Epidermal melanocyte (primary cell): ENCODE measurements around the gene F10.
A peak's percentile ranks its signal among the peaks of the same experiment; 100 is the strongest.

ENCODE experiments used
- DNase-seq: peaks from one replicate; pipeline ENCODE4 v3.0.0; 2011; ENCODE audit warnings: low spot score; ENCODE audit not compliant: insufficient read length

The F10 gene

DNA sequence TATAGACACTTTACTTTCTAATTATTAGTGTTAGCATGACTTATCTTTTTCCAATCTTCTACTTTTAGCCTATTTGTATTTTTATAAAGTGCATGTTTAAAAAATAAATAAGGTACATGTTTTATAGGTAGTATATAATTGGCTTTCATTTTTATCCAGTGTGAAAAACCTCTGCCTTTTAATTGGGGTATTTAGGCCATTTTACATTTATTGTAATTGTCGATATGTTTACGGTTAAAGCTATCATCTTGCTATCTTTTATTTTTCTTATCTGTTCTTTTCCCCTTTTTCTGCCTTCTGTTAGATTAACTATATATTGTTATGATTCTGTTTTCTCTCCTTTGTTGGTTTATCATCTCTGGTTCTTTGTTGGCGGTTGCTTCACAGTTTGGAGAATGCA, 45.0 kb downstream of the F10 start:
- DNase-seq: no peak

GRCh38 chr13:113168211-113168610, 45.6 kb downstream of the F10 start:
- peak; percentile 76 for DNase-seq

DNA sequence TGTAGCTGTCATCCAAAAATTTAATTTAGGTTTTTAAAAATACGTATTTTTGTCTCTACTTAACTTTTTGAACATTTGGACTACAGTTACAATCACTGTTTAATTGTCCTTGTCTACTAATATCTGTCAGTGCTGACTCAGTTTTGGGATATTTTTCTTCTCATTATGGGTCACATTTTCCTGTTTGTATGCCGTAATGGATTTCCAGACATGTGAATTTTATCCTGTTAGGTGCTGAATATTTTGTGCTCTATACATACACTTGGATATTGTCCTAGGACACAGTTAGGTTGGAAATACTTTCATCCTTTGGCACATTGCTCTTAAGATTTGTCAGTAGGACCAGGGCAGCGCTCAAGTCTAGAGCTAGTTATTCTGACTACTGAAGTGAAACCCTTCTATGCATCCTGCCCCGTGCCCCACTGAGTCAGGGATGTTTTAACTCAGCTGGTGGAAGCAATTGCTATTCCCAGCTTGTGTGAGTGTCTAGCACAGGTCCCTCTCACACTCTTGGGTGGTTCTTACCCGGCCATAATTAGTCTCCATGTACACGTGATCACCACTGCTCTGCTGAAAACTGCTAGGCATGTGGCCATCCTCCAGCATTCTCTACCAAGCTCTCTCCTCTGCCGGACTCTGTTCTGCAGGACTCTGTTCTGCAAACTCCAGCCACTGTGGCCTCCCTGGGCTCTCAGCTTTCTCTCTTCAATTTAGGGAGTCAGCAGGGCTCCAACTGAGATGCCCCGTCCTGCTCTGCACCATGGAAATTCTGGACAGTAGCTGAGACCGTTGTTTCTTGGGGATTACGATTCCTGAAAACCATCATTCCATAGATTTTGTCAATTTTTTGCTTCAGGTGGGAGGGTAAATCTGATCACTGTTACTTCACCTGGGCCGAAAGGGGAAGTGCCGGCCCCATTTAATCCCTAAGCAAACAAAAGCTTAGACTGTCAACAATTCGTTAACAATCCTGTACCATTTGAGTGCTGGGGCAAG, 47.0 kb downstream of the F10 start:
- DNase-seq: no peak

- no peak for DNase-seq
Measured at GRCh38 chr13:113170511-113170910, 47.9 kb downstream of the F10 start.

GRCh38 chr13:113171250-113172125, 48.9 kb downstream of the F10 start:
- DNase-seq: no peak

DNA sequence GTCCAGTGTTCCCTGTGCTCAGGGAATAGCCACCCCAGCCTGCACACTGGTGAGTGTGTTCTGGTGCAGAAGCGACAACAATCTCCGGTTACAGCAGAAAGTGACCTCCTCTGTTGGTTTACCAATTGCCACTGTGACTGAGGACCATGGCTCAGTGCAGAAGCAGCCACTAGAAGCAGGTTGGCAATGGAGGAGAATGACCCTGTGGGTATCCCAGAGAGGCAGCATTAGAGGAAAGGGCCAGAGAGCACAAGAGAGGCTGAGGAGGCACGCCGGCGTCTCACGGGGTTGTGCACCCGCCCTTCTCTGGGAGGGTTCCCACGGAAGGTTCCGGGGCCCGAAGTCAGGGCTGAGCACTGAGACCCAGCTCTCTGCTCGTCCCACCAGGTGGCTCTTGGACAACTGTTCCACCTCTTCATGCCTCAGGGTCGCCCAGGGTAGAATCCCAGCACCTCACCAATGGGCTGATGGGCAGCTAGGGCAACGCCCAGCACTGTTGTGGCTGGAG, 49.9 kb downstream of the F10 start:
- DNase-seq: no peak

DNA sequence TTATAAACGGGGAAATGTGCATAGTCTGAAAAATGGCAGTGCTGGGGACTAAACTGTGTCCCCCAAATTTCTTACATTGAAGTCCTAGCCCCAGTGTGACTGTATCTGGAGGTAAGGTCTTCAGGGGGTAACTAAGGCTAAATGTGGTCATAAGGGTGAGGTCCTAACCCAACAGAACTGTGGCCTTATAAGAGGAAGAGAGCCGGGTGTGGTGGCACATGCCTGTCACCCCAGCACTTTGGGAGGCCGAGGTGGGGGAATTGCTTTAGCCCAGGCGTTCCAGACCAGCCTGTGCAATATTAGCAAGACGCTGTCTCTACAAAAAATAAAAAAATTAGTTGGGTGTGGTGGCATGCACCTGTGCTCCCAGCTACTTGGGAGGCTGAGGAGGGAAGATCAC, 53.7 kb downstream of the F10 start:
- no peak for DNase-seq

DNA sequence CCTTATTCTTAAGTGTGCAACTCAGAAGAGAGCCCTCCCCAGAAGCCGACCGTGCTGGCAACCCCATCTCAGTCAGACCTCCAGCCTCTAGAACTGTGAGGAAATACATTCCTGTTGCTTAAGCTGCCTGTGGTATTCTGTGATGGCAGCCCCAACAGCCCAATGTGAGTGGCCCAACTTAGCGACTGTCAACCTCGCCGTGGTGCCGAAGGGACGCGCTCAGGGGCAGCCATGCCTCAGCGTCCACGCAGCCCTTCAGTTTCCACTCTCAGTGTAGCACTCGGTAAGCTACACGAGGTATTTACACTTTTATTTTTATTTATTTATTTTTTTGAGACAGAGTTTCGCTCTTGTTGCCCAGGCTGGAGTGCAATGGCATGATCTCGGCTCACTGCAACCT, 54.2 kb downstream of the F10 start:
- DNase-seq: no peak

DNA sequence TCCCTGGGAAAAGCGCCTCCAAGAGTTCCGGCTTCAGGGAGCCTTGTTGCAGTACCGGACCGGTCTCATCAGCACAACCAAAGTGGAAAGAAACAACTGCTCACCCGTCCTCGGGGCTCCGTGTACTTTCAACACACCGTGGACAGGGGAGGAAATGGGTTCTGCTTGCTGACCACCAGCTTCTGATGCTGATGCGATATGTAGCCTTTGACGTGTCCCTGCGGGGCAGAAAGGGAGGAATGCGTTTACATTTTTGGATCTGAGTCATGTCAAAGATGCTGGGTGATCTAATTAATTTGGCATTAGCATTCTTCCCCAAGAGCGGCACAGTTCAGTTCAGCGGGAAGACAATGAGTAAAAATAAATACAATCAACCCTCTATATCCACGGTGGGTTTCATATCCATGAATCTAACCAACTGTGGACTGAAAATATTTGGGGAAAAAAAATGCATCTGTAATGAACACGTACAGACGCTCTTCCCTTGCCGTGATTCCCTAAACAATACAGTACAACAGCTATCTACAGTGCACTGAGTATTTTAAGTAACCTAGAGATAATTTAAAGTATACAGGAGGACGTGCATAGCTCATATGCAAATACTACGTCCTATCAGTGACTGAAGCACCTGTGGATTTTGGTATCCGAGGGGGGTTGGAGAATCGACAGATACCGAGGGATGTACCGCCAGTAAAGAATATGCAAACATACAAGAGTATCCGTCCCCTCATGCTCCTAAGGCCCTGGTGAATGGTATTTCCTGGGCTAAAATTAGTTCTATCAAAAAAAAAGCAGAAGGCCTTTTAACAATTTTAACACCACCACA, 55.7 kb downstream of the F10 start:
- DNase-seq: peak; percentile 68

DNA sequence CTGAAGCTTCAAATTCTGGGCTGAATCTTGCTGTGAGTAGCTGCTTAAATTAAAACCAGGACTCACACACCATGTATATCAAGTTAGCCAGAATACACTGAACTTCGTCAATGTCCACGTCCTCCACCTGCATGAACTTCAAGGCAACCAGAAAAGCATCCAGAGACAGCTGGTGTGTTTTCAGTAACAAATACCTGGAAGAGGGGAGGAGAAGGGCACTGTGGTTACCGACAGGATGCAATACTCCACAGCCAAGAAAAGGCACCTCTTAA, 56.2 kb downstream of the F10 start:
- DNase-seq: no peak

DNA sequence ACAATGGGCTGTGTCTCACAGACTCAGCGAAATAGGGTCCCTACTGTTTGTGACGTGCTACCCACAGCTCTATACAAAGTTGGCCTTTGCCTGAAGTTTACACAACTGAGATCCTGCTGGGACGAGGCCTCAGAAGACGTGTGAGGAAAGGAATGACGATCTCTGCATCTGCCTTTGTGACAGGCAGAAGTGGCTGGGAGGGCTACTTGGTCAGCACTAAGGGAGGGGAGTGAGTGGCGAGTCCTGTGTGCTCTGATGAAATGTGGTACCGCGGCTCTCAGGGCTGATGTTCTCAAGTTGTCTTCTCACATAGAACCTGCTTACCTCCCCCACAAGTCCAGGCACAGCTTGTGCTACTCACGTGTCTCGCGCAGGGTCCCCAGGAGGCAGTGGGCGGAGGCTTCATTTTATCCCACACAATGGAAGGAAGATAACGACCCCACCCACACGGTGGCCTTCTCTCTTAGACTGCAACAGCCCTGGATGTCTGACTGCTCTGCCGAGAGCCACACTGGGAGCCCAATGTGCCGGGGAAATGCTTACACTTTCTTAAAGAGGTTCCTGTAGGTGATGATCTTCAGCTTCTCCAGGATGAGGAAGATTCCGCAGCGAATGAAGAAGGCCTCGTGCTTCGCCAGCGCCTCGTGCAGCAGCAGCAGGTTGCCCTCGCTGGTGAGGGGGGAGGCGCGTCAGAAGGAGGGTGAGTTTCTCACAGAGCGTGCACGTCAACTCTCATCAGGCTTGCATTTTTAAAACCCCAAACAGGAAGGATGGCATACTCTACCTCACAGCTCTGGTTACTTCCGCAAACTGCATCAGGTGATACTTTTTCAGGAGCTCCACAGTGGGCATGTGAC, 57.0 kb downstream of the F10 start:
- DNase-seq: no peak

DNA sequence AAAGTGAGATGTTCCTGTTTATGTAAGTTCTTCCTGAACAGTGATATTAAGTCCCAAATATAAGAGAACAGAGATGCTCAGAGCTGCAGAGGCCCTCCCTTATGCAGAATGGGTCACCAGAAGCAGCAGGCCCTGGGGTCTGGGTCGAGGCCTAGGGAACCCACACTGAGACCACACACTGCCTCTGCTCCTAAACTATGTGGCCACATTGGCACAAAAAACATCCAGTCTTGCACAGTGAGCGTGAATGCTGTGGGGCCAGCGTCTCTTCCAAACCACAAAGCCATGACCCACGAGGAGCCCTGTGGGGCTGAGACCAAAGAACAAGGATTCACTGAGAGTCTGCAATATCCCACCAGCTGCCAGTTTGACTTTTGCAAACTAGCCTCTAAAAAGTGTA, 59.4 kb downstream of the F10 start:
- DNase-seq: no peak

GRCh38 chr13:113183450-113184129, 61.0 kb downstream of the F10 start:
- peak; percentile 40 for DNase-seq

- no peak for DNase-seq
Measured at GRCh38 chr13:113184568-113185440, 62.2 kb downstream of the F10 start.

- DNase-seq: no peak
Measured at GRCh38 chr13:113186061-113186900, 63.7 kb downstream of the F10 start.

- peak; percentile 83 for DNase-seq
Measured at GRCh38 chr13:113187263-113187669, 64.7 kb downstream of the F10 start.

DNA sequence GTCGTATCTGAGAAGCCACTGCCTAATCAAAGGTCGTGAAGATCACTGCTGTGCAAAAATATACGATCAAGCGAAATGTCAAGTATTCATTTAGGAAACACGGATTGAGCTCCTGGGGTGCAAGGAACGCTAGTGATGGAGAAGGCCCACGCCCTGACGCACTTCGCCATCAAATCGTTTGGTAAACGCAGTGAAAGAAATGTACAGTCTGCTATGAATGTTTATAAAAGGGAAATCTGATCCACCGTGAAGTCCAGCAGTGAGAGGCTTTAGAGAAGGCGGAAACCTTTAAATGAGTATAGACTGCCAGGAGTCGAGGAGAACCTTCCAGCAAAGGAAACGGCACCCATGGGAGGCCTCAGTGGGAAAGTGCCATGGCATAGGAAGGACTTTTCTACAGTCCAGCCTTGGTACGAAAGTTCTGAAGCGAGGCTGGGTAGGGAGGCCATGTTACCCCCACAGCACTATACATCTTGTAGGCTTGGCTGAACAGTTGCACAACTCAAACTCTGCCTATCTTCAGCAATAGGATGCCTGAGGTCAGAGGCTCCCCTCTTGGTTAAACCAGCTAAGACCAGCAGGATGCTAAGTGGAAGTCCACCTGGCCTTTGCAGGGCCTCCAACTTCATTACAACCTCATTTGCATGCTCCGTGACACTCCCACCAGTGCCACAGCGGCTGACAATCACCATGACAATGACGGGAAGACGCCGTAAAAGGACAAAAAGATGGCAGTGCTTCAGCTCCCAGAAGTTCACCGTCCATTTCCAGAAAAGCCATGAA, 65.5 kb downstream of the F10 start:
- no peak for DNase-seq
